HG02885 (cell line): Measurements from ENCODE around the gene SAFB2.

Source experiments
- ATAC-seq: cut with Tn5 transposase; IDR thresholded peaks from one replicate; pipeline ENCODE4 v1.9.1; 2021; ENCODE audit warnings: mild to moderate bottlenecking; ENCODE audit not compliant: unreplicated experiment, poor library complexity

SAFB2 gene

DNA sequence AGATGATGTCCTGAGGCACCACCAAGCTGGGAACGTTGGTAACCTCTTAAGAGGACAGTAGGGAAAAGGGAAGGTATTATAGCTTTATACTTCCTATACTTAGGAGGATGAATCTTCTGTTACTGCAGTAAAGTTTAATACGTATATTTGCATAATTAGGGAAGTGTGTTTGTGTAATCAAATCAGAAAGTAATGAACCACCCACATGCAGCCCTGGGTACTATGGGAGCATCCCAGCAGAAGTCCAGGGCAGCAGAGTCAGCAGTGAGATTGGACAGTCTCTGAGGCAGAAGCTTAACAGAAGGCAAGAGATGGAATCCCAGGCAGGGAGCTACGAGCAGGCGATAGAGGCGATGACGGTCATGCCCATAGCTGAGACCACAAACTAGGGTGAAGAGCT, 12.9 kb upstream of the SAFB2 start:
- ATAC-seq, result no peak

DNA sequence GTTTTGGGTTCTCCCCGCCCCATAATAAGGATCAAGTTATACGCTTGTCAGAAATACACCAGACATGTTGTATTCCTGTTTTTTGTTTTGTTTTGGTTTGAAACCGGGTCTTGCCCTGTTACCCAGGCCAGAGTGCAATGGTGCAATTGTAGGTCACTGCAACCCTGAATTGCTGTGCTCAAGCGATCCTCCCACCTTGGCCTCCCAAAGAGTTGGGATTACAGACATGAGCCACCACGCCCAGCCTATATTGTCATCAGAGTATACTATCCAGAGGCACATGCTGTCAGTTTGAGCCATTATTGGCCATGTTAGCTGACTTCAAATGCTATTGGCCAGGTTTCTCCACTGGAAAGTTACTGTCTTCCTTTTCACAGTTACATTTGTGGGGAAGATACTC, 10.1 kb upstream of the SAFB2 start:
- ATAC-seq, result no peak

DNA sequence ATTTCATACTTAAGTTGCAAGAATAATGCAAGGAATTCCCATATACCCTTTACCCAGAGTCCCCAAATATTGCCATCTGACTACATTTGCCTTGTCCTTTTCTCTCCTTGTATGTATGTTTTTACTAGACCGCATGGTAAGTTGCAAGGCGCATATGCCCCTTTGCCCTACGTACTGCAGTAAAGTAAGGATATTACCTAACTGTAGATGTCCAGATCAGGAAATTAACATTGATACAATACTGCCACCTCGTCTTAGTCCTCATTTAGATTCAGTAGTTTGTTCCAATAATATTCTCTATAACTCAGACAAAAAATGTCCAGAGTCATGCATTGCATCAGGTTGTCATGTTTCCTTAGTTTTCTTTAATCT, 9.7 kb upstream of the SAFB2 start:
- ATAC-seq, result no peak

DNA sequence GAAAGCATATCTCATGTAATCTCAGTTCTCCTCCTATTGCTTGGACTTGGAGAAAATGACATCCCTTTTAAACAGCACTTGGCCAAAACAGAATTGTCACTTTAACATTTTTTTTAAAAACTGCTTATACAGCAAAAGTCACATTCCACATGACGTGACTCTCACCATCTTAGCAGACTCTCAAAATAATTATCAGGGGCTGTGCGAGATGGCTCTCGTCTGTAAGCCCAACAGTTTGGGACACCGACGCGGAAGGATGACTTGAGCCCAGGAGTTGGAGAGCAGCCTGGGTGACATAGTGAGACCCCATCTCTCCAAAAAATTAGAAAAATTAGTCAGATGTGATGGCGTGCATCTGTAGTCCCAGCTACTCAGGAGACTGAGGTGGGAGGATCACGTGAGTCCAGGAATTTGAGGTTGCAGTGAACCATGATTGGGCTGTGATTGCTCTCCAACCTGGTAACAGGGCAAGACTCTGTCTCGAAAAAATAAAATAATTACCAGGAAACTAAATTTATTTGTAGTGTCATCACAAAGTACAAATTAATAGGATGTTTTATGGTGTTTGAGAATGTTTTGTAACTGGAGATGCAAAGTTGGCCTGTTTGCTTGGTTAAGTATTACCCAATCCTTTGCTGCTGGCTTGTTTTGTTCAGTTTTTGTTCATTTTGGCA, 9.1 kb upstream of the SAFB2 start:
- ATAC-seq, result no peak

DNA sequence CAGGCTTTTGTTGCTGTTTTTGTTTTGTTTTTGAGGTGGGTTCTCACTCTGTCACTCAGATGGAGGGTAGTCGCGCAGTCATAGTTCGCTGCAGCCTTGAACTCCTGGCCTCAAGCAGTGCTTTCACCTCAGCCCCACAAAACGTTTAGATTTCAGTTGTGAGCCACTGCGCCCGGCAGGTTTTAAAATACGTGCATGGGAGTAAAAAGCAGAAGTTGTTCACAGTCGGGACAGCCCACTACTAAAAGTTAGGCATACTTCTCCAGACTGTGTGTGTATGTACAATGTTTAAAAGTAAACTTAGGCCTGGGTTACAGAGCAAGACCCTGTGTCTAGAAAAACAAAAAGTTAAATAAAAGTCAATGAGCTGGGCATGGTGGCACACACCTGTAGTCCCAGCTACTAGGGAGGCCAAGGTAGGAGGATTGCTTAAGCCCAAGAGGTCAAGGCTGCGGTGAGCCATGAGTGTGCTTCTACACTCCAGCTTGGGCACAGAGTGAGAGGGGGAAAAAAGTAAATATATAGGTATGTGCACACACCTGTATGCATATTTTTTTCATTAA, 6.4 kb upstream of the SAFB2 start:
- no peak for ATAC-seq

DNA sequence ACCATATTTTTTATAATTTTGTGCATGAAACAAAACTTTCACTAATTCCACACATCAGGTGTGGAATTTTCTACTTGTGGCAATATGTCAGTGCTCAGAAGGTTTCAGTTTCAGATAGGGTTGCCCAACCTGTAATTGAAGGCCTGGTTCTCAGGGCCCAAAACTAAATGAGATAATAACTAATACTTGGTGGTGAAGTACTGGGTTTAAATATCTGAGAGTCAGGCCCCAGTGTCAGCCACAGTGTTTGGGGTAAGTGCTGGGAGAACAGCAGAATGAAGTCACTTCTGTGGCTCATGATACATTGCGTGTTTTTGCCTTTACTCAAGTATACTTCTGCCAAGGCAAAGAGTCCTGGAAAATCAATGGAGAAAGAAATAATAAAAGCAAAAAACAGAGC, 5.9 kb upstream of the SAFB2 start:
- no peak for ATAC-seq

DNA sequence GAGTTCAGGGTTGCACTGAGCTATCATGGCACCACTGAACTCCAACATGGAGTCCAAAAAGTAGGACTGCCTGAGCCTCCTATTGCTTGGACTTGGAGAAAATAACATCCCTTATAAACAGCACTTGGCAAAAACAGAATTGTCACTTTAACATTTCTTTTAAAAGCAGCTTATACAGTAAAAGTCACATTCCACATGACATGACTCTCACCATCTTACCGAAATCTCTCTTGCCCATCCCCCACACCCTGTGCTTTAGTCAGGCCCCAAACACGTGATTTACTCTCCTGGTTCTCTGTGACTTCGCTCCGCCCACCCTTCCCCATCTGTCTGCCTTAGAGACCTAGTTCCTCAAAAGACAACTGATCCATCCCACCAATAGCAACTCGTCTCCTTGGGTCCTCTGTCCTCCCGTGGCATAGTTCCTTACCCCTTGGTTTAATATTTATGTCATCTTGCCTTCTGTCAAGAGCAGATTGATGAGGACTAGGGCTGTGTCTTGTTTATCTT, 4.9 kb upstream of the SAFB2 start:
- ATAC-seq, result no peak

DNA sequence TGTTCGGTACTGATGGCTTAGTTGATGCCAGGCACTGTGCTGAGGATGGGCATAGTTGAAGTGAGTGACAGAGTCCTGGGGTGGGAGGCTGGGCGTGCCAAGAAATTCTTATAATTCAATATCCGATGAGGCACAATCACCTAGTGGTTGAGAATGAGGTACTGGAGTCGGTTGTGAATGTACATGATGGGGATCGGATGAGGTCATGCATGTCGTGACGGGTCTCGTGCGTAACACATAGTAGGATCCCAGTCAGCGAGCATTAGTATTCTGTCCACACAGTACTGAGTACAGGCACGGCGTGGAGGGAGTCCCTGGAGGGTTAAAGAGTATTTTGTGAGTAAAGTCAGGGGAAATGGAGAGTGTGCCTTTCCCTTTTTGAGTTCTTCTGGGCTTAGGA, 3.1 kb upstream of the SAFB2 start:
- ATAC-seq, result no peak

DNA sequence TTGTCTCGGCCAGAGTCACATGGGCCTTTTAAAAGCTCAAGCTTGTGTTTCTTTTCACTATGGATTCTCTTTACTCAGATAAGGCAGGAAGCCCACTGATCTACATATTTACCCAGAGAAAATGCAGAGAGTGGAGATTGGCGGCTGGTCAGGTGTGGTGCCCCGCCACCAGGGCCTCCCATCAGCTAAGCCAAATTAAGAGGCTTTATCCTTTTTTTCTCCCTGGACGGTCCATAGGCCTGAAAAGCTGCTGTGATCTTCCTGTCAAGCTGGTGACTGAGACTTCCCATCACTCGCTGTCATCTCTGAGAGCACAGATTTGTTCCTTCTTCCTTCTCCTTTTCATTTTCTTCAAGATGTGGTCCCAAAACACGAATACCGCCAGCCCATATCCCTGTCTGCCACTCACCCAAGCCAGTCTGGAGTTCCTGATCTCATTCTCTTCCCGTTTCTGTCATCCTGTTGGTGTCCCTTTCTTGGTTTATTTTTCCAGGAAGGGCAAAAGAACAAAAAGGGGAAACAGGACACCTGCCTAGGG, 2.2 kb upstream of the SAFB2 start:
- no peak for ATAC-seq

DNA sequence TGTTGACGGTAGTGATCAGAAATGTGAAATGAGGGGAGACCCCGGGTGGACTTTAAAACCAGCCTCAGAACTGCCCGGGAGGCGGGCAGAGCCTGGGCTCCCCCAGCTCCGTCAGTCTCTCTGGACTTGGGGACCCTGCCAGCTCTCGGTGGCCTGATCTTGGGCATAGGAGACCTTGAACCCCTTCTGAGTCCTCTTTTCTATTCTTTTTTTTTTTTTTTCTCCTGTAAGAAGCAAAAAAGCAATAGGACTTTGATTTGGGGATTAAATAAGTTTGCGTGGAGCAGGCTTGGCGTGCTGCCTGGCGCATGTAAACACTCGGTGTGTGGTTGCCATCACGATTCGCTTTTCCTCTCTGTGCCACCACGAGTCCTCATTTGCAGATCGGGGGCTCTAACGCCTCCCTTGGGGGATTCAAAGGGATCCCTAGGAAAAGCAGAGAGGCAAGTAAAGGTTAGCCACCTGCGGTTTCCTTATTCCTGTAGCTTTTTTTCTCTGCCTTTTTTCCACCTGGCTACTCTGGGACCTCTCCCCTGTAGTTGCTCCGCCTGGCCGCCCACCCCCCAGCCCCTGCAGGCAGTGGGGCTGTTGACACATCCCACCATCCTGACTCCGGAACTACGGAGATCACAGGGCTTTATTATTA, 1.6 kb upstream of the SAFB2 start:
- no peak for ATAC-seq

DNA sequence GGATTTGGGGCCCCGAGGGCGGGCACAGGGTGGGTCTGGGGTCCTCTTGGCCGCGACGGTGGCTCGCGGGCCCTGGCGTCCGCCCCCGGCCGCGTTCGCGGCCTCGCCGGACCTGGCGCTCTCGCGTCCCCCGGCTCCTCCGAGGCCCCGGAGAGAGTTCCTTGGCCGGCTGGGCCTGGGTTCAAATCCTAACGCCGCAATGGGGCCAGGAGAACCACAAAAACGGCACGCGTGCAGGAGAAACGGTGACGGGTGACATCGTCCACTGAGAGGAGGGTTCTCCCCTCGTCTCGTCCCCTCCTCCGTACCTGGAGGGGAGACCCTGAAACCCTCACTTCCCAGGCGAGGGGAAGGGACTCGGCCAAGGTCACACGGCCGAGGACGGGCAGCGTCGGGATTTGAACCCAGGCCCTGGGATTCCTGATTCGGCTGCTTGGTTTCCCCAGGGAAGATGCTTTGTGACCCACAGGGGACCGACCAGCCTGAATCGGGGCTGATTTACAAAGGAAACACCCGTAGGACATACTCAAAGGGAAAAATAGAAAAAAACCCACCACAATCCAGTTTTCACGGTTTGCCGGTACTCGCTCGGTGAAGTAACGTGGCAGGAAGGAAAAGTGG, 931 bp upstream of the SAFB2 start:
- peak; percentile 19 for ATAC-seq

DNA sequence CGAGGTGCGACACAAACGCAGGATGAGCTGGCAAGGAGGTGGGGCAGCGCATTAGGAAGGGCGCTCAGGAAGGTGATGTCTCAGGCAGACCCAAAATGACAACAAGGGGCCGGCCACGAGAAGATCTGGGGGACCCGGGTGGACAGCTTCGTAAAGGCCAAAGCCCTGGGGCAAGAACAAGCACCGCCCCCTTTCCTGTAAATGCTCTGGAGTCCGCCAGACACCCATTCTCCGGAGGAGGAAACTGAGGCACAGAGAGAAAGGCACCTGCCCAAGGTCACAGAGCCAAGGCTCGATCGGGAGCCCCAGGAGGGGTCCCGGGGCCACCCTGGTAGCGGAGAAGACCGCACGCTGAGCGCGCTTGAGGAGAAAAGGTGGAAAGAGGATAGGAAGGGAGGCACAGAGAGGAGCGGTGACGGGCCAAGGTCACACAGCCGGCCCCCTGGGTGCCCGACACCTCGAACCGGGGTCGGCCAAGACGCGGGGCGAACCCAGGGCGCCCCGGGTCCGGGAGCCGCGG, 571 bp downstream of the SAFB2 start:
- no peak for ATAC-seq

DNA sequence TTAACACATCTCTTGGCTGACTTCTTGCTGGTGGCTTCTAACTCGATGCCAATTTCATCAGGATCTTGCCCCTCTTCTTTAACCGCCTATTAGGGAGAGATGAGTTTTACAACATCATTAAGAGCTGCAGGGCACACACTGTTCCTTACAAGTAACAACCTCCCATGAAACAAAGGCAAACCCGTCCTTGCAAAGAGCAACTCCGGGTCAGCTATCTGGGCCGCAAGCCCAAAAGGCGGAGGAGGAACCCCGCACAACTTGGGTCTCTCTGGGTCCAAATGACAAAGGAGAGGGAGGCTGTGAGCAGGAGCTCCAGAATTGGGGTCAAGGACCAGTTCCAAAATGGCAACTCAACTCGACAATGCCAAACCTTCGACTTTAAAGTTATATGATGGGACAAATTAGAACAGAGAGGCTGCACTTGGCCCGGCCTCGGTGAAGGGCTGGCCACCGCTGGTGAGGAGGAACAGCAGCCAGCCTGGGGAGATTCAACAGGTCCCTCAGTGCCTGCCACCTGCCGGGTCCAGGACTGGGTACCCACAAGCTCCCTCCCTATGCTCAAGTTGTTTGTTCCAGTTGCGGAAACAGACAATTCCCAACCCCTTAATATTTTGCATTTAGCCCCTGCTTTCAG, 1.1 kb downstream of the SAFB2 start:
- ATAC-seq, result no peak

DNA sequence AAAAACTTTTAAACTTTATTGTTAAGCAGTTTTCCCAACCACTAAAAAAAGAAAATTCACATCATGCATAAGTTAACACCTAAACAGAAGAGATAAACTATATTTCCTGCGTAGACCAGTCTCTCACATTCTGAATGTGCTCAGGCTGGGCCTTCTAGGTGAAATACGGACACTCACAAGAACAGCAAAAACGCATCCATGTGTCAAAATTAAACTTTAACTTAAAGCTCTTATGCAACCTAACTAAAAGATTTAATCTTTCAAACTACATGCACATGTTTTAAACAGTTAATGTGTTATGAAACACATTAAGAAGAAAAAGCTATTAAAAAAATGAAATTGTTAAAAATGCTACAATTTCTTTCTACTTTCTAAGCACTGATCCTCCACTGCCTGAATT, 2.6 kb downstream of the SAFB2 start:
- ATAC-seq, result no peak

DNA sequence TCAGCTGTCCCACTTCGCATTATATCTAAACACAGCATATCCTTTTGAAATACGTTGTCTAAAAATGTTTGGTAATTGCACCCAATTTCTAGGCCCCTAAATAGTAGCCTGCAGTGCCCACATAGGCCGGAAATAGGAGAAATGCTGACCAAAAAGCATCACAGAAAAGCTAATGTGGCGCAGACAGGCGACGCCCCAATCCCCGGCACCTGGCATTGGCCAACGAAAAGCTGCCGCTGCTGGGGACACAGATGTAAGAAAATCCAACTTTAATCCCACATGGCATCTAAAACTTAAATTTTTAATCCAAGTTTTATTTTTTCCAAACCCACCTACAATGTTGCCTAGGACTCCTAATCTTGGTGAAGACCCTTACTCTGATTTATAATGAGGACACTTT, 4.0 kb downstream of the SAFB2 start:
- ATAC-seq, result no peak

DNA sequence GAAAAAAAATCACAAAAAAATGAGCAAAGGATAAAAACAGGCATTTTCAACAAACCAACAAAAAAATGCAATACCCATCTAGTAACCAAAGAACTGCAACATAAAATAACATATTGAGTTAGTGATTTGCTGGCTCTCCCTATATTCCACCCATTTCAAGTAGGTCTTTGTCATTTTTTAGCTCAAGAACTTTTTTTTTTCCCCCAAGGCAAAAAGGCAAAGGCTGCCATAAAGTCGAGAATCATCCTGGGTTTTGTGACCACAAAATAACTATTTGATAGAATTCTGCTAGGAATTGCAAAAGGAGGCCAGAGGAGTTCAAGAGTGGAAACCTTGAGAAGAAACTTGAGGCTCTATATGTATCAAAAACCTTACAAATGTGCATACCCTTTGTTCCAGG, 5.5 kb downstream of the SAFB2 start:
- no peak for ATAC-seq

DNA sequence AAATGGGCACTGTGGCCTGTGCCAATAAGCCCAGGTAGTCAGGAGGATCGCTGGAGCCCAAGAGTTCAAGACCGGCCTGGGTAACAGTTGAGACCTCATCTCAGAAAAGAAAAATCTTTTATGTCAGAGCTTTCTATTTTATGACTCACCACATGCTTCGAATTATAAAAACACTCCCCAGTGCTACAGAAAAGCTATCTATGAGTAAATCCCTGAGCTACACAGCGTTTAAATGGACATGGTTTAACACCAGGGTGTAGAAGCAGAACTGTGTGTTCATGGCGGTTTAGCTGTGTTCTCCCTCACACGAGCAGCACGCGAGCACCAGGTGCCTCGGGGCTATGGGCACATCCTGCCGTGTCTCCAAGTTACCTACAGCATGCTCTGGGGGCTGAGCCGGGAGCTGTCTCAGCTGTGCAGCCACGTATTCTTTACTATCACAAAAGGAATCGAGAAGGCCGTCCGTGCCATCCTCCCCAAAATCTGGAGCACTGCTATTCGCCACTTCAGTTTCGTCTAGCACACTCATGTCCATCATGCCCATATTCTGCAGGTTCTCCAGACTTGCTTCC, 6.7 kb downstream of the SAFB2 start:
- no peak for ATAC-seq

DNA sequence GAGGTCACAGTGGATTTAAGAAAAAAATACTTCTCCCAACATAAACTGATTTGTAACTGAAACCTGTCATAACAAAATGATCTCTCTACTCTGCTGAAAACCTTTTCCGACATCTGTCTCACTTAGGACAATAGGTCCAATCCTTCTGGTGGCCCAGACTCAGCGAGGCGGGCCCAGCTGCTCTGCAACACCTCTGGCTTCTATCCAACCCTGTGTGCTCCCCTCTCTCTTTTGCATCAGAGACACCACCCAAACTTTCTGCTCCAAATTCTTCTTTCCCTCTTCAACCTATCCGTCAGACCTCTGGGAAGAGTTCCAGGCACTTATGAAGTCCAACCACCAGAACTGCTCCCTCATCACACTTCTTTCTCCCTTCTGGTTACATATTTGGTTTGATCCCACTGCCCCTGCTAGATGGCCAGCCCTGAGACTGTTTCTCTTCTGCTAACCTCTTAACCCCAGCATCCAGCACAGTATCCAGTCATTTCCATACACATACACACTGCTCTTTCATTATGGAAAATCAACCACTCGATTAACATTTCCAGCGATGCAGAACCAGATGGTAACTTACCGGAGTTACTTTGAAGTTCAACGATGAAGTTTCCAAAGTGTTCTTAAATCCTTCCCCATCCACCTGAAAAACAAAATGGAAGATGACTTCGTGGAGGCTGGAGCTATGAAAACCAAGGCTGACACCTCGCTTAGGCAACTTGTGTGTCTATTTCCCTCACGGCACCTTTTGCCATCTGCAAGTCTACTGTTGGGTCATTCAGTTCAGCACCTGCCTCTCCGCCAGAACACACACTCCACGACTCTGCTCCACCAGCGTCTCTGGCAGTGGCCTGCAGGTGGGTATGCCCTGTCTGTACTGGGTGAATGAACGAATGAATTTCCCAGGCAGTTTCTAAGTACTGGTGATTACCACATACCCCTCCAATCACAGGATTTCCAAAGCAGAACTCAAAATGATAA, 9.4 kb downstream of the SAFB2 start:
- ATAC-seq, result no peak

DNA sequence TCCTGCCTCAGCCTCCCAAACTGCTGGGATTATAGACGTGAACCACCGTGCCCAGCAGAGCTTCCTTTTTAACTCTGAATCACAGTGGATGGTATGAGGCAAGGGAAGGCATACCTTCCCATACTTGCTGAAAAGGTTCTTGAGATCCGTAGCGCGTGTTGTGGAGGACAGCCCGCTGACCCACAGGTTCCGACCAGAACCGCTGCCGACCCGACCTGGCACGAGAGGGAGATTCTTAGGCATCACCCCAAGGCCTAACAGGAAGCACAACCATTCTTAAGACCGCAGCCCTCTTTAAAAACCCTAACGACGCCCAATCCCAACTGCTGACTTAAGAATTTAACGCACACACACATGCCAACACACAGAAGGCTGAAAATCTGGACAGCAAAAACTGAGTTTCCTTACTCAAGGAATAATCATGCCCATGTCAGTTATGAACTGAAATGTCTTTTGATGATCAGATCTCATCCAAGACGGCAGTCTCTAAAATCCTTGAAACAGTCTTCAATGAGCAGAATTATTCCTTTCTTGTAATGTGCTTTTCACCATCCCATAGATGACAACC, 12.6 kb downstream of the SAFB2 start:
- no peak for ATAC-seq
